PC-9 (cell line): Measurements from ENCODE around the gene RPS25. TPM values are rescaled to one million over a fixed set of nuclear protein-coding genes. Genes with fewer than 3 reads are reported as not detected.
"Not testable (repeated sequence)": the region's sequence is repeated elsewhere in the genome, so short reads cannot be mapped to it uniquely, and the experiment has no call there.

Experiments
- BruUV-seq: library from RNA; stranded (reverse); fragments of 400-500 nt; replicated peaks from 2 replicates; lab custom pipeline; 2021; lab: Mats Ljungman, UMichigan
- CTCF ChIA-PET: fragments of 300-600 bp; sonication (Branson Sonifier 250); formaldehyde crosslinking; loops from one replicate; lab custom pipeline; 2022; ENCODE audit warnings: antibody characterized with exemption; lab: Charles Lee
- POLR2A ChIA-PET: fragments of 300-600 bp; sonication (Branson Sonifier 250); formaldehyde crosslinking; loops from one replicate; lab custom pipeline; 2022; ENCODE audit warnings: antibody characterized with exemption; ENCODE audit not compliant: unreplicated experiment; lab: Charles Lee
- DNase-seq, 2 experiments: peaks; one replicate each; pipeline versions ENCODE4 v3.0.0 to v3.0.0-alpha.2; 2015 to 2022; ENCODE audit warnings: mixed read lengths in 1 of 2
- H2AFZ ChIP-seq: fragments of 200-600 bp; sonication (generic); 2 replicates; pipeline ENCODE4 v1.8.1; 2017; ENCODE audit warnings: antibody characterized with exemption
- H3F3A ChIP-seq: fragments of 200-600 bp; sonication (generic); 2 replicates; pipeline ENCODE4 v1.8.1; 2017; ENCODE audit warnings: antibody characterized with exemption, mild to moderate bottlenecking, low read depth; ENCODE audit not compliant: insufficient read depth
- H3K27ac ChIP-seq: fragments of 200-600 bp; sonication (generic); 2 replicates; pipeline ENCODE4 v1.6.1; 2016; ENCODE audit warnings: mixed run types
- H3K27me3 ChIP-seq: fragments of 200-600 bp; sonication (generic); 2 replicates; pipeline ENCODE4 v1.6.1; 2016; ENCODE audit warnings: low read depth, mixed run types; ENCODE audit not compliant: insufficient read depth
- H3K36me3 ChIP-seq: fragments of 200-600 bp; sonication (generic); 2 replicates; pipeline ENCODE4 v1.6.1; 2016; ENCODE audit warnings: low read depth, mixed run types
- H3K4me1 ChIP-seq: fragments of 200-600 bp; sonication (generic); replicated peaks from 2 replicates; pipeline ENCODE4 v1.6.1; 2016; ENCODE audit warnings: mixed run types; ENCODE audit not compliant: insufficient read depth
- H3K4me2 ChIP-seq: fragments of 200-600 bp; sonication (generic); 2 replicates; pipeline ENCODE4 v1.6.1; 2017; ENCODE audit warnings: mixed run types
- H3K4me3 ChIP-seq: fragments of 200-600 bp; sonication (generic); 2 replicates; pipeline ENCODE4 v1.6.1; 2016; ENCODE audit warnings: mixed run types
- H3K79me2 ChIP-seq: fragments of 200-600 bp; sonication (generic); 2 replicates; pipeline ENCODE4 v1.6.1; 2017; ENCODE audit warnings: low read depth, mixed run types
- H3K9me2 ChIP-seq: fragments of 200-600 bp; sonication (generic); 2 replicates; pipeline ENCODE4 v1.8.1; 2017; ENCODE audit warnings: mild to moderate bottlenecking; ENCODE audit not compliant: insufficient read depth
- H3K9me3 ChIP-seq: fragments of 200-600 bp; sonication (generic); 2 replicates; pipeline ENCODE4 v1.8.1; 2016; ENCODE audit warnings: low read depth; ENCODE audit not compliant: insufficient read depth
- H4K20me1 ChIP-seq: fragments of 200-600 bp; sonication (generic); 2 replicates; pipeline ENCODE4 v1.8.1; 2017; ENCODE audit not compliant: insufficient read depth
- EZH2 ChIP-seq: fragments of 200-600 bp; sonication (generic); IDR thresholded peaks from 2 replicates; pipeline ENCODE4 v1.8.0; 2017; ENCODE audit warnings: antibody characterized with exemption, low read depth
- intact Hi-C: fragments of 100-400 bp; cut with micrococcal nuclease; formaldehyde crosslinking; loops from one replicate; pipeline ENCODE4 v1.10.0; 2022; ENCODE audit not compliant: unreplicated experiment
- total RNA-seq: library from RNA; stranded (reverse); gene quantifications from 2 replicates; pipeline ENCODE4 v1.2.3, GENCODE V29; 2021
- TF ChIP-seq, protein P1 (sequence below): fragments of 200-600 bp; sonication (generic); conservative IDR thresholded peaks from 2 replicates; pipeline ENCODE4 v1.6.1; 2017; ENCODE audit warnings: mixed run types, antibody characterized with exemption, mild to moderate bottlenecking, moderate library complexity

The RPS25 gene
- total RNA-seq, 1 experiment from 2014 or later: 984 TPM

DNA sequence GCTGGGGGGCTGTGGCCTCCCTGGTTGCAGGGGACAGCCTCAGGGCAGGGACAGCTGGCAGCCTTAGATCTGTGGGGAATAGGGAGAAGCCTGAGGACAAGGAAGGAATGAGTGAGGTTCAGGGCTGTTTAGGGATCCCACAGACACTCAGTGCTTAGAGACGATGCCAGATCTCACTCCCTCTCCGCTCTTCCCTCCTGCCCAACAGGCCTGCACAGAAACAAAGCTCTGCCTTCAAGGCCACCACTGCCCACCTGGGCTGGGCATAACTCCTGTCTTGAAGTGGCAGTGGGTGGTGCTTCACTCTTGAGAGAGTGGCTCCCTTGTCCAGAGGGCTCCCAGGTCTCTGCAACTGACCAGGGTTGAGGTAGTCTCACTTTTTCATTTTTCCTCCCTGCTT is 33.3 kb downstream of the RPS25 start:
- H3K4me3 ChIP-seq: no peak overlapping the region
- POLR2A ChIA-PET: interaction anchor here (0.5 kb wide), 1 partner anchor 30 kb away, joined by 6 read pairs; no protein-coding TSS in a partner anchor
- CTCF ChIA-PET: no interaction called here
- no peak for DNase-seq
- H3K9me2 ChIP-seq: no peaks in the 10 kb centered on the region
- no peak overlapping the region for H2AFZ ChIP-seq
- TF ChIP-seq EZH2: no peak
- TF ChIP-seq, protein P1, sequence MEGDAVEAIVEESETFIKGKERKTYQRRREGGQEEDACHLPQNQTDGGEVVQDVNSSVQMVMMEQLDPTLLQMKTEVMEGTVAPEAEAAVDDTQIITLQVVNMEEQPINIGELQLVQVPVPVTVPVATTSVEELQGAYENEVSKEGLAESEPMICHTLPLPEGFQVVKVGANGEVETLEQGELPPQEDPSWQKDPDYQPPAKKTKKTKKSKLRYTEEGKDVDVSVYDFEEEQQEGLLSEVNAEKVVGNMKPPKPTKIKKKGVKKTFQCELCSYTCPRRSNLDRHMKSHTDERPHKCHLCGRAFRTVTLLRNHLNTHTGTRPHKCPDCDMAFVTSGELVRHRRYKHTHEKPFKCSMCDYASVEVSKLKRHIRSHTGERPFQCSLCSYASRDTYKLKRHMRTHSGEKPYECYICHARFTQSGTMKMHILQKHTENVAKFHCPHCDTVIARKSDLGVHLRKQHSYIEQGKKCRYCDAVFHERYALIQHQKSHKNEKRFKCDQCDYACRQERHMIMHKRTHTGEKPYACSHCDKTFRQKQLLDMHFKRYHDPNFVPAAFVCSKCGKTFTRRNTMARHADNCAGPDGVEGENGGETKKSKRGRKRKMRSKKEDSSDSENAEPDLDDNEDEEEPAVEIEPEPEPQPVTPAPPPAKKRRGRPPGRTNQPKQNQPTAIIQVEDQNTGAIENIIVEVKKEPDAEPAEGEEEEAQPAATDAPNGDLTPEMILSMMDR: no peak
- no peak overlapping the region for H3K27ac ChIP-seq
- peaks cover 9% of the 10 kb centered on the region for H3K4me1 ChIP-seq
- H3K36me3 ChIP-seq: no peaks in the 10 kb centered on the region
- BruUV-seq: no TSS peak
- peaks cover 20% of the 10 kb centered on the region for H3F3A ChIP-seq
- H3K9me3 ChIP-seq: no peaks in the 10 kb centered on the region
- H3K79me2 ChIP-seq: no peaks in the 10 kb centered on the region
- H3K27me3 ChIP-seq: no peaks in the 10 kb centered on the region
- no peaks in the 10 kb centered on the region for H4K20me1 ChIP-seq
- intact Hi-C loops: no loop called here
- H3K4me2 ChIP-seq: no peak overlapping the region

DNA sequence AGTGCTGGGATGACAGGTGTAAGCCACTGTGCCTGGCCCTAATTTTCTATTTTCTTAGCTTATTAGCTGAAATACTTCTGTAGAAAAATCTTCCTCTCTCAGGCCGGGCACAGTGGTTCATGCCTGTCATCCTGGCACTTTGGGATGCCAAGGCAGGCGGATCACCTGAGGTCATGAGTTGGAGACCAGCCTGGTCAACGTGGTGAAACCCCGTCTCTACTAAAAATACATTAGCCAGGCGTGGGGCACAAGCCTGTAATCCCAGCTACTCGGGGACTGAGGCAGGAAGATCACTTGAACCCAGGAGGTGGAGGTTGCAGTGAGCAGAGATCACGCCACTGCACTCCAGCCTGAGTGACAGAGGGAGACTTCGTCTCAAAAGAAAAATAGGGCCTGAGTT is 33.8 kb downstream of the RPS25 start:
- H3K4me3 ChIP-seq, H3K9me2 ChIP-seq, H3K36me3 ChIP-seq, DNase-seq, intact Hi-C loops, H3K4me2 ChIP-seq, H2AFZ ChIP-seq, CTCF ChIA-PET, H3K4me1 ChIP-seq, H3K27ac ChIP-seq, H3K27me3 ChIP-seq, H3K79me2 ChIP-seq, BruUV-seq, H3K9me3 ChIP-seq, H4K20me1 ChIP-seq: not testable (repeated sequence)
- H3F3A ChIP-seq: peaks cover 17% of the 10 kb centered on the region
- POLR2A ChIA-PET: interaction anchor here (0.5 to 0.6 kb wide), 2 partner anchors 30 to 333 kb away, joined by 6 to 14 read pairs; no protein-coding TSS in a partner anchor

DNA sequence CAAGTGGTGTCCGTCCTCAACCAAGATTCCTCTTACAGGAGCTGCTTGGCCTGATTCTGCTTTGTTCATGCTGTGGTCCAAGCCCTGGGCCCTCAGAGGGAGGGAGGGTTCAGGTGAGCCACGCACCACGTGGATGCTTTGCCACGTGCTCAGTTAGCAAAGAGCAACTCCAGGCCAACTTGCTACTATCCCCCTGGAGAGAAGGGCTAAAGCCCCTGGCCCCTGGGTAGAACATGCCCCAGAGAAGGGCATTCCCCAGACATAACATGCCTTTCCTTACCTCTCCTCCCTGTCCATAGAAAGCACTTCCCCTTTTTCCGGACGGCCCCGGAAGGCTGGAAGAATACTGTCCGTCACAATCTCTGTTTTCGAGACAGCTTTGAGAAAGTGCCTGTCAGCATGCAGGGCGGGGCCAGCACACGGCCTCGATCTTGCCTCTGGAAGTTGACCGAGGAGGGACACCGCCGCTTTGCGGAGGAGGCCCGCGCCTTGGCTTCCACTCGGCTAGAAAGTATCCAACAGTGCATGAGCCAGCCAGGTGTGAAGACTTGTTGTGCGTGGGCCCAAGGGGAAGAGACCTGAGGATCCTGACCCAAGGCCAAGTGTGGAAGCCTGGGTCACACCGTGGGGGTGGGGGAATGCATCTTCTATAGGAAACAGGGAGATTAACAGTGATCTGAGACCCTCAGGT is 37.8 kb downstream of the RPS25 start:
- H3K79me2 ChIP-seq: no peaks in the 10 kb centered on the region
- H3K9me3 ChIP-seq: no peaks in the 10 kb centered on the region
- H3K4me1 ChIP-seq: no peaks in the 10 kb centered on the region
- no peaks in the 10 kb centered on the region for H3K9me2 ChIP-seq
- no peaks in the 10 kb centered on the region for H3K27me3 ChIP-seq
- H3K4me3 ChIP-seq: no peak overlapping the region
- H3F3A ChIP-seq: no peaks in the 10 kb centered on the region
- no peak for TF ChIP-seq EZH2
- TF ChIP-seq, protein P1: no peak
- no peak overlapping the region for H3K4me2 ChIP-seq
- no peaks in the 10 kb centered on the region for H3K36me3 ChIP-seq
- H2AFZ ChIP-seq: no peak overlapping the region
- no peaks in the 10 kb centered on the region for H4K20me1 ChIP-seq
- ChIA-PET CTCF (no interaction called here), POLR2A (interaction anchor here (0.6 kb wide), 1 partner anchor 245 kb away, joined by 29 read pairs; no protein-coding TSS in a partner anchor)
- no peak for DNase-seq
- H3K27ac ChIP-seq: no peak overlapping the region
- intact Hi-C loops: no loop called here
- no TSS peak for BruUV-seq
